Osteocyte (in vitro differentiated cells): ENCODE data around the gene CPXM1. TPM values are rescaled to one million over a fixed set of nuclear protein-coding genes. Genes with fewer than 3 reads are reported as not detected.

Experiments
- DNase-seq: peaks from one replicate; pipeline ENCODE4 v3.0.0; 2021; ENCODE audit warnings: mixed read lengths; ENCODE audit not compliant: unreplicated experiment; ENCODE audit errors: extremely low spot score
- H3K27ac Mint-ChIP-seq: one replicate; pipeline ENCODE4 v1.8.0; 2021; ENCODE audit warnings: mild to moderate bottlenecking, mixed read lengths; ENCODE audit not compliant: unreplicated experiment
- H3K27me3 Mint-ChIP-seq: one replicate; pipeline ENCODE4 v1.8.0; 2021; ENCODE audit warnings: mixed read lengths; ENCODE audit not compliant: unreplicated experiment
- H3K36me3 Mint-ChIP-seq: one replicate; pipeline ENCODE4 v1.8.0; 2021; ENCODE audit warnings: mixed read lengths; ENCODE audit not compliant: unreplicated experiment
- H3K4me1 Mint-ChIP-seq: one replicate; pipeline ENCODE4 v1.8.0; 2021; ENCODE audit warnings: mixed read lengths; ENCODE audit not compliant: unreplicated experiment
- H3K4me3 Mint-ChIP-seq: one replicate; pipeline ENCODE4 v1.8.0; 2021; ENCODE audit warnings: mild to moderate bottlenecking, moderate library complexity, mixed read lengths; ENCODE audit not compliant: unreplicated experiment
- H3K9me3 Mint-ChIP-seq: one replicate; pipeline ENCODE4 v1.8.0; 2021; ENCODE audit warnings: mixed read lengths; ENCODE audit not compliant: unreplicated experiment
- CTCF ChIP-seq: fragments of 200-600 bp; sonication (generic); IDR thresholded peaks from 2 replicates; pipeline ENCODE4 v1.5.0; 2021; ENCODE audit warnings: antibody characterized with exemption, mild to moderate bottlenecking, moderate library complexity
- total RNA-seq: library from RNA; stranded (reverse); gene quantifications from 2 replicates; pipeline ENCODE4 v1.2.1, GENCODE V29; 2021

CPXM1 gene
- total RNA-seq, 1 donor from 2014 or later, result 84.0 TPM

DNA sequence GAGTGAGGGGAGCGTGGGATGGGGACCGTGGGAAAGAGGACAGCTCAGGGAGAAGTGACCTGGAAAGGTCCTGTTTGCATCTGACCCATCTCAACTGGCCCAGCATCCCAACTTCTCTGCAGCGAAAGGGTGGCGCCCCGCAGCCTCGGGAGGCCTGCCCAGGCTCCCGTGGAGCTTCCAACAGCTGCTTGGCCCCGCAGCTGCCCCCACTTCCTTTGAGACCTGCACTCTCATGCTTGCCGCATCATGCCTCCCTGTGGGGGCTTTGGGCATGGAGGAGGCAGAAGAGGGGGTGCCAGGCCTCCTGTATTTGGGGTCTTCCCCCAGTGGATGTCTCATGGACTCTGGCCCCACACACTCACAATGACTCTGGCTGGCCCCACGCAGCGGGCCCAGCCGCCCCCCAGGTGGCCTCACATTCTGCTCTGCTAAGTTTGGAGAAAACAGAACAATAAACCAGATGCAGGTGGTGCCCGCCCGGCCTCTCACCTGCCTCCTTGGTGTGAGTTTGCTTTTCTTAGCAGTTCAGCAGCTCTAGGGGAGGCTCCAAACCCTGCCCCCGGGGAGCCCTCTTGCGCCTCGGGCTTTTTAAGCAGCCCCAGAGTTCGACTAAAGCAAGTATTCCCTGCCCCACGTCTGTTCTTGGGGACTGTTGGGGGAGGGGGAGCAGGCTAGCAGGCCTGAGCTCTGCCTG is 40.7 kb downstream of the CPXM1 start:
- H3K4me3 Mint-ChIP-seq, result no peak overlapping the region
- H3K27me3 Mint-ChIP-seq, result peaks cover 26% of the 10 kb centered on the region
- no peaks in the 10 kb centered on the region for H3K36me3 Mint-ChIP-seq
- H3K9me3 Mint-ChIP-seq, result no peaks in the 10 kb centered on the region
- DNase-seq, result no peak
- peaks cover 8% of the 10 kb centered on the region for H3K4me1 Mint-ChIP-seq
- no peak overlapping the region for H3K27ac Mint-ChIP-seq
- TF ChIP-seq CTCF, result no peak

DNA sequence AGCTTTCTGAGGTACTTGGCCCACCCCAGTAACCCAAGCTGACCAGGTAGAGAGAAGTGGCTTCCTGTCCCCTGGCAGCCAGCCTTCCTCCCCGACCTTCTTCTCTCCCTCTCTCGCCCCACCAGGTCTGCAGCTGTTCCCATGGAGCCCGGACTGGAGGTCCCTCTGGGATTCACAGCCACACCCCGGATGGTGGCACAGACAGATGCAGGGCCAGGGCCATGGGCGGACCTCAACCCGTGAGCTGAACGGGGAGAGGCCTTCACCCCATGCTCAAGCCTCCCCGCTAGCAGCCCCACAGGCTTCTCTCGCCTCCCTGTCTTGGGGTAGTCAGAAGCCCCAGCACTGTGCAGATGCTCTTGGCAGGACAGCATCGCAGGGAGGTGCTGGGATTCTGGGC is 41.3 kb downstream of the CPXM1 start:
- peaks cover 32% of the 10 kb centered on the region for H3K27me3 Mint-ChIP-seq
- DNase-seq, result no peak
- no peak for TF ChIP-seq CTCF
- H3K4me1 Mint-ChIP-seq, result peaks cover 8% of the 10 kb centered on the region
- H3K4me3 Mint-ChIP-seq, result no peak overlapping the region
- no peaks in the 10 kb centered on the region for H3K36me3 Mint-ChIP-seq
- no peaks in the 10 kb centered on the region for H3K9me3 Mint-ChIP-seq
- H3K27ac Mint-ChIP-seq, result no peak overlapping the region

GRCh38 chr20:2757969-2758368 is 42.5 kb downstream of the CPXM1 start:
- Mint-ChIP-seq H3K27me3 (peaks cover 31% of the 10 kb centered on the region), H3K4me1 (peaks cover 11% of the 10 kb centered on the region), H3K9me3 (no peaks in the 10 kb centered on the region), H3K36me3 (no peaks in the 10 kb centered on the region), H3K27ac (no peak overlapping the region), H3K4me3 (no peak overlapping the region)
- no peak for DNase-seq
- no peak for TF ChIP-seq CTCF

GRCh38 chr20:2757001-2757400 is 43.4 kb downstream of the CPXM1 start:
- peaks cover 27% of the 10 kb centered on the region for H3K27me3 Mint-ChIP-seq

More at GRCh38 chr20:2757001-2757400, 43.4 kb downstream of the CPXM1 start:
- no peak overlapping the region for H3K27ac Mint-ChIP-seq
- H3K9me3 Mint-ChIP-seq, result no peaks in the 10 kb centered on the region
- TF ChIP-seq CTCF, result no peak
- no peaks in the 10 kb centered on the region for H3K36me3 Mint-ChIP-seq
- peaks cover 15% of the 10 kb centered on the region for H3K4me1 Mint-ChIP-seq
- DNase-seq, result no peak
- H3K4me3 Mint-ChIP-seq, result no peak overlapping the region
